NB4 (cell line): ENCODE measurements around the gene WFIKKN1.

ENCODE experiments used
- CTCF ChIP-seq: IDR thresholded peaks from one replicate; pipeline ENCODE4 v1.5.1; 2012; ENCODE audit warnings: low read depth, low read length
- MAX ChIP-seq: IDR thresholded peaks from 2 replicates; pipeline ENCODE4 v1.6.1; 2011; ENCODE audit warnings: low read depth, low read length
- POLR2A ChIP-seq: IDR thresholded peaks from 2 replicates; pipeline ENCODE4 v1.6.1; 2011; ENCODE audit warnings: mild to moderate bottlenecking; ENCODE audit not compliant: insufficient read length; ENCODE audit errors: extremely low read depth

GRCh38 chr16:642189-643049 is 11.6 kb downstream of the WFIKKN1 start:
- TF ChIP-seq CTCF (no peak), POLR2A (peak; percentile 22), MAX (no peak; the same call in 1 of the 2 replicates)
